NB4 (cell line): ENCODE data around the gene UHRF1.

Experiments
- MAX ChIP-seq: IDR thresholded peaks from 2 replicates; pipeline ENCODE4 v1.6.1; 2011; ENCODE audit warnings: low read depth, low read length
- MYC ChIP-seq: IDR thresholded peaks from 2 replicates; pipeline ENCODE4 v1.6.1; 2011; ENCODE audit warnings: low read depth, low read length
- POLR2A ChIP-seq: IDR thresholded peaks from 2 replicates; pipeline ENCODE4 v1.6.1; 2011; ENCODE audit warnings: mild to moderate bottlenecking; ENCODE audit not compliant: insufficient read length; ENCODE audit errors: extremely low read depth
- TF ChIP-seq, protein P1 (sequence below): IDR thresholded peaks from one replicate; pipeline ENCODE4 v1.5.1; 2012; ENCODE audit warnings: low read depth, low read length

DNA sequence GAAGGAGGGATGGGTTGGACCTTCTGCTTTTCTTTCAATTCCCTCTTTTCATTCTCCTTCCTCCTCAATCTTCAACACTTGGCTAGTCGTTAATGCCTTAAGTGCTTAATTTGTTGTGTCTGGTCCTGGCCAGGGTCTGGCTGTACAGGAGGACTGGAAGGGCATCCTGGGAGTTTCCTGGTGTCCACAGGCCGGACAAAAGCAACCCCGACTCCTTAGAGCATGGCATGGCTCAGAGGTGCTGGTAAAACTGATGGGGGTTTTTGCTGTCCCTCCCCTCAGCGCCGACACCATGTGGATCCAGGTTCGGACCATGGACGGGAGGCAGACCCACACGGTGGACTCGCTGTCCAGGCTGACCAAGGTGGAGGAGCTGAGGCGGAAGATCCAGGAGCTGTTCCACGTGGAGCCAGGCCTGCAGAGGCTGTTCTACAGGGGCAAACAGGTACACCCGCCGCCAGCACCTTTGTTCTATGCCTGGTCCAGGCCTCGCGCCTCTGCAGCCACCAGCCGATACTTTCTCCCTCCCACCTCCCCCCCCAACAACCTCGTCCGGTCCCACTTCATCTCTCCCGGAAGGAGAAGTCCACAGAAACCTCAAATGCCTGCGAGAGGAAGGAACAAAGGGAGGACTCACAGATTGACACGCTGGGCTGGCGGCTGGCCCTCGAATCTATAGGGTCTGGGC lies 1.4 kb downstream of the UHRF1 start:
- TF ChIP-seq, protein P1, sequence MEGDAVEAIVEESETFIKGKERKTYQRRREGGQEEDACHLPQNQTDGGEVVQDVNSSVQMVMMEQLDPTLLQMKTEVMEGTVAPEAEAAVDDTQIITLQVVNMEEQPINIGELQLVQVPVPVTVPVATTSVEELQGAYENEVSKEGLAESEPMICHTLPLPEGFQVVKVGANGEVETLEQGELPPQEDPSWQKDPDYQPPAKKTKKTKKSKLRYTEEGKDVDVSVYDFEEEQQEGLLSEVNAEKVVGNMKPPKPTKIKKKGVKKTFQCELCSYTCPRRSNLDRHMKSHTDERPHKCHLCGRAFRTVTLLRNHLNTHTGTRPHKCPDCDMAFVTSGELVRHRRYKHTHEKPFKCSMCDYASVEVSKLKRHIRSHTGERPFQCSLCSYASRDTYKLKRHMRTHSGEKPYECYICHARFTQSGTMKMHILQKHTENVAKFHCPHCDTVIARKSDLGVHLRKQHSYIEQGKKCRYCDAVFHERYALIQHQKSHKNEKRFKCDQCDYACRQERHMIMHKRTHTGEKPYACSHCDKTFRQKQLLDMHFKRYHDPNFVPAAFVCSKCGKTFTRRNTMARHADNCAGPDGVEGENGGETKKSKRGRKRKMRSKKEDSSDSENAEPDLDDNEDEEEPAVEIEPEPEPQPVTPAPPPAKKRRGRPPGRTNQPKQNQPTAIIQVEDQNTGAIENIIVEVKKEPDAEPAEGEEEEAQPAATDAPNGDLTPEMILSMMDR, result no peak
- TF ChIP-seq MAX, result peak; percentile 28; the same call in 1 of the 2 replicates
- no peak for TF ChIP-seq POLR2A
- no peak for TF ChIP-seq MYC
